GM19240 (cell line): ENCODE data around the gene KHDC4.
"Not testable (repeated sequence)": the region's sequence is repeated elsewhere in the genome, so short reads cannot be mapped to it uniquely, and the experiment has no call there.

Experiments
- DNase-seq: peaks from one replicate; pipeline ENCODE4 v3.0.0; 2011; ENCODE audit warnings: low spot score; ENCODE audit not compliant: insufficient read length

Gene KHDC4

DNA sequence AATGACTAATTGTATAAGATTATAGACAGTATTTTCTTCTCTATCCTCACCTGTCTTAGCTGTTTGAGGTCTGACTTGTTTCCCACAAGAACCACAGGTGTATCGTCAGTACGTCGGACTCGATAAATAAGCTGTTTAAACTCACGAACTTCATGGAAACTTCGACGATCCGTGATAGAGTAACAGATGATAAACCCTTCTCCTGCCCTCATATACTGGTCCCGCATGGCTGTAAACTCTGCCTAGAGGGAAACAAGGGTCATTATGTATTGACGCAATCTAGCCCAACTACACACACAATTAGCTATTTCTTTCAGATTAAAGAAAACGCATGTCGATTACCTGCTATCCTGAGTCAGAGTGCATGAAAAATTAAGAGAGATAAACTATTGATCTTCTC, 30.0 kb downstream of the KHDC4 start:
- DNase-seq: no peak

DNA sequence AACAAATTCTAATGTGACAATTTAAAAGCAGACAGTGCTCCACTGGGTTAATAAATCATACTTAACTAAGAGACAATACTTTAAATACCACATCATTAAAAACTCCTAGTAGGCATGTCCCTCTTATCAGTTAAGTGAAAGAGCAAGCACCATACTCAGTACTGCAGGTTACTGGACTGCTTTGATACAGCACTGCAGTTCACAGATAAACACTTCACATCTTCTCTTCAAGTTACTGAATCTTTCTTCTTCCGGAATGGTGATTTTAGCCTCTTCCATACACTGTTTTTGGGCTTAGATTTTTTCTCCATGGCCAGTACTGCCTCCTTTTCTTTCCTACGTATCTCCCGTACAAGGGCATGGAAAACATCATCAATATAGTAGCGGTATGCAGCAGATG, 34.1 kb downstream of the KHDC4 start:
- DNase-seq: no peak

DNA sequence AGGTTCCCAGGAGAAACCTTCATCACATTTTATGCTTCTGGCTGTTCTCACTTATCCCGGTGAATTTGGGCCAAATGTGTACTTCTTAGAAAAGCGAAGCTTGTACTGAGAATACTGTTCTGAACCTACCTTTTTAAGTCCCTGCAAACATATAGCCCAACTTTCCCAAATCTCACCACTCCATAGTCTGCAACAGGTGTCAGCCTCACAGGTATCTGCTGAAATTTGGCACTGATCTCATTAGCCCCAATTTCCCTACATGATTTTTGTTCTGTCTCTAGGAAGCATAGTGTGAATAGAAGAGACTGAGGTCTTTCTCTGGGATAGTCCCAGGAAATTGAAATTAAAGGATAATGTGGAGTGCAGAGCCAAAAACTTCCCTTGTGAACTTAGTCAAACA, 34.5 kb downstream of the KHDC4 start:
- DNase-seq: no peak

DNA sequence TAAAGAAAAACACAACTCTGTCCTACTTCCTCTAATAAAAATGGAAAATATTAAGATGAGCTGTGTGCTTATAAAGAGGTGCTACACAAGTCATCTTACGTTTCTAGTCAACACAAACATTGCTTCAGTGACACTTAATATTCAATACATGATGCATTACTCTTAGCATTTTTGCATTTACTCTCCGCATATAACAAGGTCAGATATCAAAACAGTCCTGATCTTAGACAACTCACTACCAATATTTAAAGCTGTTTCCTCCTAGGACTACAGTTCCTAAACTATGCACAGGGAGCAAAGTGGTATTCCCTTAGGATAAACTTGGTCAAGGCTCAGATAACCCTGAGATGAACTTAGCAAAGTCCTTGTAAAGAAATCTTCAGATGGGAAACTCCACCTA, 35.3 kb downstream of the KHDC4 start:
- DNase-seq: no peak

DNA sequence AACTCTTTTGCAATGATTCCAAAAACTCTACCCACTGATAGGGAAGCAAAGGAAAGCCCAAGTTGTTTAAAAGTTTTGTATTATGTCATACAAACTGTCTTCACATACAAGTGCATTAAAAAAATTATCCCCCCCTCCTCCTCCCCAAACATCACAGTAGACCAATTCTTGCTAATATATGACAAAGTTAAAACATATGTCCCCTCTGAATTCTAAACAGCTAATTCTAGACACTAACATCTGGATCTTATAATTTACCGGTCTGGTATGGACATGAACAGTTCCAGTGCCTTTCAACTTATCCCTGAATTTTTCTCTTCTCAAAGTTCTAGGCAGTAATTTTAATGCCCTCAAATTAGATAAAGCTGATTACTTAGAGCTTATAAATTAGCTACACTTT, 36.5 kb downstream of the KHDC4 start:
- DNase-seq: no peak

DNA sequence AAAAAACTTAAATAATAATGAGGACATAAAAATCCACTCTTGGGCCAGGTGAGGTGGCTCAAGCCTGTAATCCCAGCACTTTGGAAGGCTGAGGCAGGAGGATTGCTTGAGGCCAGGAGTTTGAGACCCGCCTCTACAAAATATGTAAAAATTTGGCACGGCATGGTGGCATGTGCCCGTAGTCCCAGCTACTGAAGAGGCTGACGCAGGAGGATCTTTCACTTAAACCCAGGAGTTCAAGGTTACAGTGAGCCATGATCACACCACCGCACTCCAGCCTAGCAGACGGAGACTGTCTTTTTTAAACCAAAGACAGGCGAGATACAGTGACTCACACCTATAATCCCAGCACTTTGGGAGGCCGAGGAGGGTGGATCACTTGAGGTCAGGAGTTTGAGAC, 37.7 kb downstream of the KHDC4 start:
- DNase-seq: not testable (repeated sequence)

DNA sequence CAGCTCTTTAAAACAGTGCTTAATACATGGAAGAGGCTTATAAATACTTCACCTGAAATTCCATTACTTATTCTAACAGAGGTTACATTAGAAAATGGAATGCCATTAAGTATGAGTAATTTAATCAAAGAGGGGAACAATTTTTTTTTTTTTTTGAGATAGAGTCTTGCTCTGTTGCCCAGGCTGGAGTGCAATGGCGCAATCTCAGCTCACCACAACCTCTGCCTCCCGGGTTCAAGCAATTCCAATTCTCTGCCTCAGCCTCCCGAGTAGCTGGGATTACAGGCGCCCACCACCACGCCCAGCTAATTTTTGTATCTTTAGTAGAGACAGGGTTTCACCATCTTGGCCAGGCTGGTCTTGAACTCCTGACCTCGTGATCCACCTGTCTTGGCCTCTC, 38.6 kb downstream of the KHDC4 start:
- not testable (repeated sequence) for DNase-seq

DNA sequence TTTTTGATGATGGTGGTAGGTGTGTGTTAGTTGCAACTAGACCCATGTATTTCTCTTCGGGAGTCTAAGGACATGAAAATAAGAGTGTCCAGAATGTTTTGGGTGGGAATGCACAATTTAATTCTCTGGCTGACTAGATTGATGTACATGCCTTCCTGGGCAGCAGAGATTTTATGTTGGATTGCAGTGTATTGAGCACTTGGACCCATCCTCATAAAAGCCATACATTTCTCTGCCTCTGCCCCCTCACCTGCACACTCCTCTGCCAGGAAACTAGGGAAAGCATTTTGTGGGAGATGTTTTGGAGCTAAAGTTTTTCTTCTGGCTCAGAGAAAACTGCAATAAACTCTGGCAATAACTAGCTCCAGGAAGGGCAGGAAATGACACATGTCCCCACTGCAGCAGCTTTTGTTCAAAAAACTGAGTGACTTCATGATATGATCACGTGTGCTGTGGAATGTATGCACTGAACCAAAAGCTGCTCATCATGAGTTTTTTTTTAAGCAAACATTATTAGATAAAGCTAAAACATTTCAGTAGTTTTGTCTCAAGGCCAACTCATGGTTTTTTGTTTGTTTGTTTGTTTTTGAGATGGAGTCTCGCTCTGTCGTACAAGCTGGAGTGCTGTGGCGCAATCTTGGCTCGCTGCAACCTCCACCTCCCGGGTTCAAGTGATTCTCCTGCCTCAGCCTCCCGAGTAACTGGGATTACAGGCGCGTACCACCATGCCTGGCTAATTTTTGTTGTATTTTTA, 40.6 kb downstream of the KHDC4 start:
- no peak for DNase-seq

DNA sequence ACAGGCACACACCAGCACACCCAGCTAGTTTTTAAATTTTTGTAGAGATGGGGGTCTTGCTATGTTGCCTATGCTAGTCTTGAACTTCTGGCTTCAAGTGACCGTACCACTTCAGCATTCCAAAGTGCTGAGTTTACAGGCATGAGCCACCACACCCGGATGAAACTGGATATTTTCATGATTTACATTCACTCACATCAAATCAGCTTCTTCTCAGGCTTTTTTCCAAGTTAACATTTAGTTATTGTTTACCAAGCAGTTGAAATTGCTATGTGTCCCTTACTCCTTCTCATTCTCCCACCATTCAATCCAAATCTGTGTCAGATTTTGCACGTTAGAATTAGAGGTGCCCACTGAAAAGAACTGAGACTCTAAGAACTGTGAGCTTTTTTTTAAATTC, 41.4 kb downstream of the KHDC4 start:
- DNase-seq: no peak

DNA sequence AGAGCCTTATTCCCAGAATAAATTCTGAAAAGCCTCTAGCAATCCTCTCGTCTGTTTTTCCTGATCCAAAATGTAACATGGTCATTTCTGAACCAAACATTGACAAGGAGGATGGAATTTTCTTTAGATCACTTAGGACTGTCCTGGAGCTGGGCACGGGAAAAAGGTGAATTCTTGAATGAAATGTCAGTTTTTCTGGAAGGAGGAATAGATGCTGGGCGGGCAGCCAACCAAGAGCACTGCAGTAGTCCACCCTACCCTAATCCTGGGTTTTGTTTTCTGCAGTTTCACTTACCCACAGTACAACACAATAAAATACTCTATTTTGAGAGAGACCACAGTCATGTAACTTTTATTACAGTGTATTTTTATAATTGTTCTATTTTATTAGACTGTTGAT, 44.0 kb downstream of the KHDC4 start:
- DNase-seq: no peak

DNA sequence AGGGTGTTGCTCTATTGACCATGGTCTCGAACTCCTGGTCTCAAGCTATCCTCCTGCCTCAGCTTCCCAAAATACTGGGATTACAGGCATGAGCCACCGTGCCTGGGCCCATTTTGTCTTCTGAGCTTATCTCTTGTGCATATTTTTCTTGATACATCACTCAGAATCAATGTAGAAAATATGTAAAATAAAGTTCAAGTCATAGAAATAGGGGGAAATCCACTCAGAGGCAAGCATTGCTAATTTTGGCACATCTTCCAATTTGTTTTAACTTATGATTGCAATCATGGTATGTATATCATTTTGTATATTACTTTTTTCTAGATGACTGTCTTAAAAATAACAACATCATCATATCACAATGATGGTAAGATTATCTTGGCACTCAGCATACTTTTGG, 44.6 kb downstream of the KHDC4 start:
- DNase-seq: no peak

DNA sequence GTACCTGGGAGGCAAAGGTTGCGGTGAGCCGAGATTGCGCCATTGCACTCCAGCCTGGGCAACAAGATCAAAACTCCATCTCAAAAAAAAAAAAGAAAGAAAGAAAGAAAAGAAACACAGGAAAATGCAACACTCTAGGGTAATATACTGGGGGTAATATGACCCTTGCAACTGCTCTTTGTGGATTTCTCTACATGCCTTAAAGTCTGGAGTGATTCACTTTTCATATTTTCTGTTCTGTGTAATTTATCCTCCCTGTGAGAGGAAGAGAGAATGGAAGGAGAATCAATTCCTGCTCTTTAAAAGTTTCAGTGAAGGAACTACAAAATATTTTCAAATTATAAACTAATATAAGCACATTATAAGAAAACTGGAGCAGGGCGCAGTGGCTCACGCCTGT, 45.7 kb downstream of the KHDC4 start:
- DNase-seq: no peak

DNA sequence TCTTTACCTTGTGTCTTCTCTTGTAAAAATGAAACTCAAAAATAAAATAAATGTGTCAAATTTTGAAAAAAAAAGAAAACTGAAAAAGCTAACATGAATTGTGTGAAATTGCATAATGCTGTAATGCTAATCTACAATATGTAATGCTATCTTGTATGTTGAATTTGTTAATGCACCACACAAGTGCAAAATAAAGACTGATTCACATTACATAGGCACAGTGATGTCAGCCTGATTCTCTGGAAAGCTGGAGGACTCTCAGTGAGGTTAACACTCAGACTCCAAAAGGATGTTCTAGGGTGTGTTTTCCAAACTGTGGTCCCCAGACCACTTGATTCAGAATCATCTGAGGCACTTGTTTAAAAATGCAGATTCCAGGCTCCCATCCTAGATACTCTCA, 49.2 kb downstream of the KHDC4 start:
- DNase-seq: no peak

DNA sequence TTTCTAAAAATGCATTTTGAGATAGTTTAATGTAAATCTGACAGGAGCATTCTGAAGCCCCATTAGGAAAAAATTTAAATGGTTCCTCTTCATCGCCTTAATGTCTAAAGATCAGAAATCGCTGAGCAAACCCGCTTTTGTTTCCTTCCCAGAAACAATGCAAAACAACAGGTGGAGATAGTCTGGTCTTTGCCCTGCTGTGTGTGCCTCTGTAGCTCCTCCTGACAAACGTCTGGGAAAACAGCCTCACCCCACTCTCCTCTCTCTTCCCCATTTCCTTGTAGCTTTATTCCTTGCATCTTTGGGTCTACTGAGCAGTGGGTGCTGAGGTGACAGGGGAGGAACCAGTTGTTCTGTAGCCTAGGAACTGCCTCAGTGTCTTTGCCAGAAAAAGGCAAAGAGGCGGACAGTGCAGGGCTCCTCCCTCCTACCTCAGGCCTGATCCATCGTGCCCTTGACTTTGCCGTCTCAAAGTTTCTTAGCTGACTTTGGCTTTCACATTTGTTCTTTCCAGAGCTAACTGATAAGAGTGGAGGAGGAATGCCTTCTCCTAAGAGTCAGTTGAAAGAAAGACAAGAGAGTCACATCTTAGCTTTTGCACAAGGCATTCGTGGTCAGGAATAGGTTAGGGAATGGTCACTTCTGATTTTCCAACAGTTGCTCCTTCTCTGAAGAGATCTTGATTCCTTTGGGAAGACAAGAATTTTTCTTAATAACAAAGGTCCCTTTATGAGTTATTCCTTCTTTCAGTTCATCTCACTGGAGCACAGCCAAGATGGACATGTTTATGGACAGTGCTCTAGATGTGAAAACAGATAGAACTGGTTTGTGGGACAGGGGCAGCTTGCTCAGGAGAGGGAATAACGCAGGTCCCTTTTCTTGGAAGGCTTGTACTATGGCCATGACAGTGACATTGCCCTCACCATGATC, 49.9 kb downstream of the KHDC4 start:
- DNase-seq: no peak

DNA sequence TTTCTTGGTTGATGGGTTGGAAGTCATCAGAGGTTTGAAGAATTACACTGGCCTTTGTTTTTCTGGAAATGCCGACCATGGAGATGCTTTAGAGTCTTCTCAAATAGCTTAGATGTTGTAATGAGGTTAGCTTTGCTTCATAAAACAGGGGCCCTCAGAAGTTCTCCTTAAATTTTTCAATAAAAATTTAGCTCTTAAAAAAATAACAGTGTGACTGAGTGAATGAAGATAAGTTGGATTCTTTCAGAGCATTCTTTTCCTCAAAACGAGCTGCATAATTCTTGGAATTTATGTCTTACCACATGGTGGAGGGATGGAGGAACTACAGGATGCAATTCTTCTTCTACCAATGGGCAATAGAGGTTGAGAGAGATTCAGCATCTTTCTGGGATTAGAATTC, 51.4 kb downstream of the KHDC4 start:
- DNase-seq: no peak

DNA sequence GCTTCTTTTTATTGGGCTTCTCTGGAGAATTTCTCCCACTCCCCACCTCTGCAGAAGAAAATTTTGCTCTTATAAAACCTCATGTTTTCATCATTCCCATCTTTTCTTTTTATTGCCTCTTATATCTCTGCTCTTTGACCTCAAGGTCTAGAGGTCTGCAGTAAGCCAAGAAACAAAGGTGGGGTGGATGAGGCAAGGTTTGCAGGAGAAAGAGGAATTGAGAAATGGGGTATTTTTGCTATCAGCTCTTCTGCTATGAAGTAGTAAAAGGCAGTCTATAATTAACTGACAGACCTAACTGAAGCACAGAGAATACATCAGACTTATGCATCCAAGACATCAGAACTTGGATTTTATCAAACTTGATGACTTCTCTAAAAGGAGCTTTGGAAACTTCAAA, 52.0 kb downstream of the KHDC4 start:
- no peak for DNase-seq

DNA sequence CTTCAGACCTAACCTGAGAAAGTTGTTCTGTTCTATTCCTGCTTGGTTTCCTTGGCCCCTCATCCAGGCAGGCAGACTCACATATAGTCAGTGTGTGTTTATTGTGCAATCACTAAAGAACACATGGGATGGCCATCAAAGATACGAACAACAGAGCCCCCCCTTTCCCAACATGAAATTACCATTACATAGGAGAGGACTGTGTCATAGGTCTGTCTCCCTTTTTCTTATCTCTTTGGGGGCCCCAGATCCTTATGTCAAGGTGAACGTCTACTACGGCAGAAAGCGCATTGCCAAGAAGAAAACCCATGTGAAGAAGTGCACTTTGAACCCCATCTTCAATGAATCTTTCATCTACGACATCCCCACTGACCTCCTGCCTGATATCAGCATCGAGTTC, 53.3 kb downstream of the KHDC4 start:
- no peak for DNase-seq

DNA sequence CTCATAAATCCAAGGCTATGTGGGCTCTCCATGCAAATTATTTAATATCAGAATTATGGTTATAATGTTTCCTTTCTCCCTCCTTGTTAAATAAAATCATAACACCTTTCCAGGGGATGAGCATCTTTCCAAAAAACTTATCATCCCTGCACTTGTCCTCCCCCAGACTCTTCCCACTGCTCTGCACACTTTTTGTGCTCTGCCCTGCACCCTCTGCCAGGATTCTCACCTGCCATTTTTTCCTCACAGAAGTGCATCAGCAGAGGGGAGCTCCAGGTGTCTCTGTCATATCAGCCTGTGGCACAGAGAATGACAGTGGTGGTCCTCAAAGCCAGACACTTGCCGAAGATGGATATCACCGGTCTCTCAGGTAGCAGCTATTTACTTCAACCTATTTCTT, 54.0 kb downstream of the KHDC4 start:
- no peak for DNase-seq

DNA sequence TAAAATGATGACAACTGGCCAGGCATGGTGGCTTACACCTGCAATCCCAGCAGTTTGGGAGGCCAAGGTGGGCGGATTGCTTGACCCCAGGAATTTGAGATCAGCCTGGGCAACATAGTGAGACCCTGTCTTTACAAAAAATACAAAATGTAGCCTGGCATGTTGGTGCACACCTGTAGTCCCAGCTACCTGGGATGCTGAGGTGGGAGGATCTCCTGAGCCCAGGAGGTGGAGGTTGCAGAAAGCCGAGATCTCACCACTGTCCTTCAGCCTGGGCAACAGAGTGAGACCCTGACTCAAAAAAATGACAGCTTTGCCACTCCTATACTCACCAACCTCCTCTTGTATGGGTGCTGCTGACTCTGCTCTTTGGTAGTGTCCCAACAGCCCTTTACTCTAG, 56.3 kb downstream of the KHDC4 start:
- no peak for DNase-seq

DNA sequence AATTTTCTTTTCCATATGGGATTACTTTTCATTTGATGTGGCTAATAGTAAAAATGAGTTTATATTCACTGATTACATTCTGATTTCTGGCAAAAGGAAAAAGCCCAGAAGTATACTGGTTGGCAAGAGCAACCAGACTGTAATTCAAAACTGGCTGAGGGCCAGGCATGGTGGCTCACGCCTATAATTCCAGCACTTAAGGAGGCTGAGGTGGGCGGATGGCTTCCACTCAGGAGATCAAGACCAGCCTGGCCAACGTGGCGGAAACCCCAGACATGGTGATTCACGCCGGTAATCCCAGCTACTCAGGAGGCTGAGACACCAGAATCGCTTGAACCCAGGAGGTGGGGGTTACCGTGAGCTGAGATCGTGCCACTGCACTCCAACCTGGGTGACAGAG, 60.4 kb downstream of the KHDC4 start:
- DNase-seq: no peak

DNA sequence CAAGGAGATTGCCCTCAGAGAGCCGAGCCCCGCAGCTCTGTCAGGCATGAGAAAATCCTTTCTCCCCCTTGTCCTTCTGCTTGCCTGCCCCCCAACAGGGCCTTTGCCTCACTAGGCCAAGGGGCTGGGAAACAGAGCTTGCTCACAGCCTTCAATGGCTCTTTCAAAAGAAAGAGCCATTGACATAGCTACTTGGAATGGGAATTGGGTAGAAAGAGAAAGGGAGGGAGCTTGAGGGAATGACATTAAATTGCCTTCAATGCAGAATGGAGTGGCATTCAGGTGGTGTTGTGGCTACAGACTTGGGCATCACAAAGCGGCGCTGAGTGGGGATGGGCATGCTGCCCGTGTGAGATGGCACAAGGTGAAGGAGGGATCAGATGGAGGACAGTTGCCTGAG, 61.7 kb downstream of the KHDC4 start:
- DNase-seq: no peak

DNA sequence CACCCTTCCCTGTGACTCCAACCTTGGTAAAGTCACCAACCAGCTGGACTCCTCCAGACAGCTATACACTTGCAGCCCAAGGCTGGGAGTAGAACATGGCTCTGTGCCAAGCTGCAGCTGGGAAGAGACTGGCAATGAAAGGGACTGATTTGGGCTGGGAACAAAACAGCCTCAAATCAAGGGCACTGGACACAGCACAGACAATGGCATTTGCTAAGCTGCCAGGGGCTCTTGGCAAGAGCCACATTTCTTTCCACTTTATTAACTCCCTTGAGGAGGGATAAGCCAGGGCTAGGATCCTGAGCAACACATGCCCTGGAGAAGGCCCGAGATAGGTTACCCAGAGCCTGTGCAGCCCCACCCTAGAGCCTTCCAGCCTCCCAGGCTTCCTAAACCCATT, 62.8 kb downstream of the KHDC4 start:
- DNase-seq: no peak

DNA sequence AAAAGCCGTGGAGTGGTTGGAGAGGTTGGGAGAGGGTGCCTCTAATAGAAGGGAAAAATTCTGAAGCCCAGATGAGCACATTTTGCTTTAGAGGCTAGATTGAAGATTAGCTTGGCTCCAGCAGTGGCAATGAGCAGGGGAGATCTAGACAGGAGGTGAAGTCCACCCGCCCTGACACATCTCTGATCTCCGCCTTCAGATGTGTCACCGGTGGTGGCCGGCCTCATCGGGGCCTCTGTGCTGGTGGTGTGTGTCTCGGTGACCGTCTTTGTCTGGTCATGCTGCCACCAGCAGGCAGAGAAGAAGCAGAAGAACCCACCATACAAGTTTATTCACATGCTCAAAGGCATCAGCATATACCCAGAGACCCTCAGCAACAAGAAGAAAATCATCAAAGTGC, 66.4 kb downstream of the KHDC4 start:
- no peak for DNase-seq
